HuH-7 (cell line): ENCODE measurements around the gene TMEM163.
"Not testable (repeated sequence)": the region's sequence is repeated elsewhere in the genome, so short reads cannot be mapped to it uniquely, and the experiment has no call there.

Source experiments
- DNase-seq: peaks from one replicate; pipeline ENCODE4 v3.0.0; 2011; ENCODE audit warnings: low spot score

Gene TMEM163

GRCh38 chr2:134576478-134576877, 142.3 kb downstream of the TMEM163 start:
- no peak for DNase-seq

GRCh38 chr2:134575888-134576287, 142.9 kb downstream of the TMEM163 start:
- no peak for DNase-seq

GRCh38 chr2:134574611-134575330, 144.0 kb downstream of the TMEM163 start:
- DNase-seq = no peak

GRCh38 chr2:134573724-134574123, 145.1 kb downstream of the TMEM163 start:
- DNase-seq = no peak

- no peak for DNase-seq
Observed at GRCh38 chr2:134573085-134573370, 145.8 kb downstream of the TMEM163 start.

- no peak for DNase-seq
Observed at GRCh38 chr2:134572314-134573084, 146.3 kb downstream of the TMEM163 start.

- DNase-seq = no peak
Observed at GRCh38 chr2:134570676-134571075, 148.1 kb downstream of the TMEM163 start.

- DNase-seq = no peak
Observed at GRCh38 chr2:134568413-134568812, 150.4 kb downstream of the TMEM163 start.

- DNase-seq = no peak
Observed at GRCh38 chr2:134567666-134568065, 151.1 kb downstream of the TMEM163 start.

- not testable (repeated sequence) for DNase-seq
Observed at GRCh38 chr2:134564955-134565354, 153.8 kb downstream of the TMEM163 start.

GRCh38 chr2:134564549-134564948, 154.3 kb downstream of the TMEM163 start:
- no peak for DNase-seq

GRCh38 chr2:134558208-134558830, 160.5 kb downstream of the TMEM163 start:
- no peak for DNase-seq

- no peak for DNase-seq
Observed at GRCh38 chr2:134555411-134555810, 163.4 kb downstream of the TMEM163 start.

- no peak for DNase-seq
Observed at GRCh38 chr2:134553657-134554056, 165.1 kb downstream of the TMEM163 start.

GRCh38 chr2:134550566-134551164, 168.1 kb downstream of the TMEM163 start:
- no peak for DNase-seq

GRCh38 chr2:134549104-134549503, 169.7 kb downstream of the TMEM163 start:
- DNase-seq = no peak

- DNase-seq = no peak
Observed at GRCh38 chr2:134540990-134541389, 177.8 kb downstream of the TMEM163 start.

- no peak for DNase-seq
Observed at GRCh38 chr2:134539981-134540380, 178.8 kb downstream of the TMEM163 start.

- DNase-seq = no peak
Observed at GRCh38 chr2:134537702-134538101, 181.1 kb downstream of the TMEM163 start.

GRCh38 chr2:134537121-134537520, 181.7 kb downstream of the TMEM163 start:
- DNase-seq = no peak

- no peak for DNase-seq
Observed at GRCh38 chr2:134536296-134536695, 182.5 kb downstream of the TMEM163 start.

- DNase-seq = no peak
Observed at GRCh38 chr2:134532537-134532936, 186.3 kb downstream of the TMEM163 start.

- DNase-seq = no peak
Observed at GRCh38 chr2:134527381-134527780, 191.4 kb downstream of the TMEM163 start.
